Measurements from ENCODE around the gene SLC22A17. TPM values are rescaled to one million over a fixed set of nuclear protein-coding genes. Genes with fewer than 3 reads are reported as not detected.

The SLC22A17 gene
- total RNA-seq, 4 donors from 2014 or later: 4.0 to 14.2 (median 8.5) TPM

DNA sequence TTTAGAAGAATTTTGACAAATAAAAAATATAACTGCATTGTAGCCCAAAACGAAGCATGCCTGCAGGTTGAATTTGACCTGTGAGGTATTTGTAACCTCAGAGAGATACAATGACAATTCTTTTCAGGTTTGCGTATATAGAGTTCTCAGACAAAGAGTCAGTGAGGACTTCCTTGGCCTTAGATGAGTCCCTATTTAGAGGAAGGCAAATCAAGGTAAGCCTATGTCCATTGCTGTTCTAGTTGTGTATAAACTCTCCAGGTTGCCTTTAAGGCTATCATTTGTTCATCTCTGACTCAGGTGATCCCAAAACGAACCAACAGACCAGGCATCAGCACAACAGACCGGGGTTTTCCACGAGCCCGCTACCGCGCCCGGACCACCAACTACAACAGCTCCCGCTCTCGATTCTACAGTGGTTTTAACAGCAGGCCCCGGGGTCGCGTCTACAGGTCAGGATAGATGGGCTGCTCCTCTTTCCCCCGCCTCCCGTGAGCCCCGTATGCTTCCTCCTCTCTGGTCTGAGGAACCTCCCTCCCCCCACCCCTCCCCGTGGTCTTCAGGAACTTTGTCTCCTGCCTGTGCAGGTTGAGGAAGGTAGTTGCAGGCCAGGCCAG, 28.7 kb downstream of the SLC22A17 start:
- peaks cover 0 to 25% (median 8%) of the 10 kb centered on the region in 4 donors for H3K36me3 ChIP-seq
- DNase-seq: no peak
- TF ChIP-seq POLR2AphosphoS5 (IDR thresholded peaks at IDR 0.05) (no peak), POLR2A (IDR thresholded peaks at IDR 0.05) (no peak), EP300 (IDR thresholded peaks at IDR 0.05; ENCODE audit: low read depth) (no peak)
- TF ChIP-seq, protein P1, sequence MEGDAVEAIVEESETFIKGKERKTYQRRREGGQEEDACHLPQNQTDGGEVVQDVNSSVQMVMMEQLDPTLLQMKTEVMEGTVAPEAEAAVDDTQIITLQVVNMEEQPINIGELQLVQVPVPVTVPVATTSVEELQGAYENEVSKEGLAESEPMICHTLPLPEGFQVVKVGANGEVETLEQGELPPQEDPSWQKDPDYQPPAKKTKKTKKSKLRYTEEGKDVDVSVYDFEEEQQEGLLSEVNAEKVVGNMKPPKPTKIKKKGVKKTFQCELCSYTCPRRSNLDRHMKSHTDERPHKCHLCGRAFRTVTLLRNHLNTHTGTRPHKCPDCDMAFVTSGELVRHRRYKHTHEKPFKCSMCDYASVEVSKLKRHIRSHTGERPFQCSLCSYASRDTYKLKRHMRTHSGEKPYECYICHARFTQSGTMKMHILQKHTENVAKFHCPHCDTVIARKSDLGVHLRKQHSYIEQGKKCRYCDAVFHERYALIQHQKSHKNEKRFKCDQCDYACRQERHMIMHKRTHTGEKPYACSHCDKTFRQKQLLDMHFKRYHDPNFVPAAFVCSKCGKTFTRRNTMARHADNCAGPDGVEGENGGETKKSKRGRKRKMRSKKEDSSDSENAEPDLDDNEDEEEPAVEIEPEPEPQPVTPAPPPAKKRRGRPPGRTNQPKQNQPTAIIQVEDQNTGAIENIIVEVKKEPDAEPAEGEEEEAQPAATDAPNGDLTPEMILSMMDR (IDR thresholded peaks at IDR 0.05): no peak
- WGBS, 2 donors (ENCODE audit: low coverage in 1 of 2): 84 to 86% methylated on average over 16 to 18 of the region's 18 CpGs
- peaks cover 10 to 25% (median 18%) of the 10 kb centered on the region in 4 donors for H3K4me1 ChIP-seq
- no peaks in the 10 kb centered on the region for H3K9me3 ChIP-seq
- no peaks in the 10 kb centered on the region for H3K27me3 ChIP-seq
- no peak overlapping the region for H3K4me3 ChIP-seq
- in situ Hi-C loops (cut with MboI; ENCODE audit: low pct_ligation_motif_present in 1 of 4, low pct_unique_long_range_greater_than_20kb in 1 of 4, low sequenced_read_pairs in 3 of 4) (no loop called here), intact Hi-C loops (cut with DNase I; ENCODE audit: low total_unique reads) (no loop called here)
- H3K27ac ChIP-seq: no peak overlapping the region

DNA sequence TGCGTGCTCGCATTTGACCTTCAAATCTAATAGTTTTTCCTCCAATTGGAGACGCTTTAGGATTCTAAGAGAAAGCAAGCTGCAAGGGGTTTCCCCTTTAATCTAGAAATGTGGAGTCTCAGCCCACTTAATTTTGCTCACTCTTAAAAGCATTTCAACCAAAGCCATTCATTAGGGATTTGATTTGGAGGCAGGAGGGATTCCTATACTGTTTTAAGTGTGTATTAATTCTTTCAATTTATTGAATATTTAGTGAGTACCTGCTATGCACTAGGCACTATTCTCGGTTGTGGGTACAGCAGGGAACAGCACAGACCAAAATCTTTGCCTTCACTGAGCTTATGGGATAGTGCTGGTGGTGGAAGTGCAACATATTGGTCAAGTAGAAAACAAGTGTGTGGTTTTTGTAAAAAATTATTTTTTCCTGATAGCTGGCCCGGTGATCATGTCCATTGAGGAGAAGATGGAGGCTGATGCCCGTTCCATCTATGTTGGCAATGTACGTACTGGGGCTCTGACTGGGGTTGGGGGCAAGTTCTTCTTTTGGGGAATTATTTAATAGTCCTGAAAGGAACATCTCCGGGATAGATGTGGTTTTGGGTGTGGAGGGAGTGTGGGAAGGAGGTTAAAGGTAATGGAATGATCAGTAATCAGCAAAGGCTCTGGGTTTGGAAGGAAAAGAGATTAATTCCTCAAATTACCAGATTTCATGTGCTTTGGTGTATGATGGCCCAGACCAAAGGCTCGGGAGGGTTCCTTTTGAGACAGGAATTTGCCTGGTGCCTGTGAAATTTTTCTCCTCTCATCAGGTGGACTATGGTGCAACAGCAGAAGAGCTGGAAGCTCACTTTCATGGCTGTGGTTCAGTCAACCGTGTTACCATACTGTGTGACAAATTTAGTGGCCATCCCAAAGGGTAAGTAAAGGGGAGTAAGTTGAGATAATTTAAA, 29.8 kb downstream of the SLC22A17 start:
- no peak for DNase-seq
- Histone ChIP-seq H3K27ac (peak overlapping the region; percentile 98 to 99 (median 98)), H3K4me3 (peak overlapping the region in 3 of 4 donors; percentile 92 to 99 (median 97)), H3K4me1 (peaks cover 10 to 21% (median 18%) of the 10 kb centered on the region in 4 donors), H3K36me3 (peaks cover 0 to 25% (median 8%) of the 10 kb centered on the region in 4 donors), H3K27me3 (no peaks in the 10 kb centered on the region), H3K9me3 (no peaks in the 10 kb centered on the region)
- in situ Hi-C loops (cut with MboI; ENCODE audit: low pct_ligation_motif_present in 1 of 4, low pct_unique_long_range_greater_than_20kb in 1 of 4, low sequenced_read_pairs in 3 of 4): no loop called here
- TF ChIP-seq, protein P1 (IDR thresholded peaks at IDR 0.05): no peak
- TF ChIP-seq POLR2AphosphoS5 (IDR thresholded peaks at IDR 0.05) (no peak), EP300 (IDR thresholded peaks at IDR 0.05; ENCODE audit: low read depth) (no peak), POLR2A (IDR thresholded peaks at IDR 0.05) (no peak)
- WGBS, 2 donors (ENCODE audit: low coverage in 1 of 2): 43 to 51% methylated on average over 8 to 10 of the region's 10 CpGs
- intact Hi-C loops (cut with DNase I; ENCODE audit: low total_unique reads): no loop called here

DNA sequence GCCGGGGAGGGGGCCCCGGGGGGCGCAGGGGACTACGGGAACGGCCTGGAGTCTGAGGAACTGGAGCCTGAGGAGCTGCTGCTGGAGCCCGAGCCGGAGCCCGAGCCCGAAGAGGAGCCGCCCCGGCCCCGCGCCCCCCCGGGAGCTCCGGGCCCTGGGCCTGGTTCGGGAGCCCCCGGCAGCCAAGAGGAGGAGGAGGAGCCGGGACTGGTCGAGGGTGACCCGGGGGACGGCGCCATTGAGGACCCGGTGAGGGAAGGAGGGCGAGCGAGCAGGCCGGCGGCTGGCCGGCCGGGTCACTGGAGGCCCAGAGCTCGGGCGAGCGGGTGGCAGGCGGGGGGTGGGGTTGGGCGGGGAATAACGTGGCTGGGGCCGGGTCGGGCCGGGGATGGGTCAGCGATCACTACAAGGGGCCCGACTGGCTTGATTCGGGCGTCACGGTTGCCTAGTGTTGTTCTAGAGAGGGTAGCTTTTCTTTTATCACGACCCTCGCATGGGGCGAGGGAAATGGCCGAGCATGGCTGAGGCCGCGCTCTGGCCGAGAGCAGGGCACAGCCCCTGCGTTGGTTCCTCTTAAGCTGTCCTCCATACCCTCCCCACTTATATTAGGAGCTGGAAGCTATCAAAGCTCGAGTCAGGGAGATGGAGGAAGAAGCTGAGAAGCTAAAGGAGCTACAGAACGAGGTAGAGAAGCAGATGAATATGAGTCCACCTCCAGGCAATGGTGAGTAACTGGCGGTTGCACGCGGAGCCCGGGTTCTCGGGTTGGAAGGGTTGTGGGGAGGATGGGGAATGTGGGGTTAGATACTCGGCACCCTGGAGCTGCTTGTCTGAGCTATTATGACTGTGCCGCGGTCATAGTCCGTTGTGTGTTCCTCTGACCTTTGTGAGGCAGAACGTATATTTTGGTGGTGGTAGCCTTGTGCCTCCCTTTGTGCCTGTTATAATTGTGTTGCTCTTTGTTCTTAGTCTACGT, 30.8 kb downstream of the SLC22A17 start:
- peak overlapping the region; percentile 98 to 99 (median 98) for H3K27ac ChIP-seq
- H3K9me3 ChIP-seq: no peaks in the 10 kb centered on the region
- in situ Hi-C loops (cut with MboI; ENCODE audit: low pct_ligation_motif_present in 1 of 4, low pct_unique_long_range_greater_than_20kb in 1 of 4, low sequenced_read_pairs in 3 of 4): no loop called here
- intact Hi-C loops (cut with DNase I; ENCODE audit: low total_unique reads): no loop called here
- H3K27me3 ChIP-seq: no peaks in the 10 kb centered on the region
- H3K4me1 ChIP-seq: peaks cover 10 to 21% (median 18%) of the 10 kb centered on the region in 4 donors
- DNase-seq: peak; percentile 58
- H3K4me3 ChIP-seq: peak overlapping the region; percentile 92 to 99 (median 97)
- peaks cover 0 to 25% (median 8%) of the 10 kb centered on the region in 4 donors for H3K36me3 ChIP-seq
- 0 to 3% methylated on average over 6 to 24 of the region's 64 CpGs for WGBS, 2 donors (ENCODE audit: low coverage in 1 of 2)
- peak; percentile 39 for TF ChIP-seq POLR2A (IDR thresholded peaks at IDR 0.05)
- TF ChIP-seq, protein P1 (IDR thresholded peaks at IDR 0.05): no peak
- TF ChIP-seq POLR2AphosphoS5 (IDR thresholded peaks at IDR 0.05): peak; percentile 25 to 48 (median 48)
- no peak for TF ChIP-seq EP300 (IDR thresholded peaks at IDR 0.05; ENCODE audit: low read depth)
